Endothelial cell (in vitro differentiated cells): Measurements from ENCODE around the gene NOVA2. TPM values are rescaled to one million over a fixed set of nuclear protein-coding genes. Genes with fewer than 3 reads are reported as not detected.
A peak's percentile ranks its signal among the peaks of the same experiment; 100 is the strongest.

Source experiments
- DNase-seq: peaks from one replicate; pipeline ENCODE4 v3.0.0; 2021; ENCODE audit warnings: low spot score
- H3K27ac Mint-ChIP-seq: one replicate; pipeline ENCODE4 v1.8.0; 2021; ENCODE audit warnings: mixed read lengths, inconsistent platforms; ENCODE audit not compliant: unreplicated experiment
- H3K27me3 Mint-ChIP-seq: one replicate; pipeline ENCODE4 v1.8.0; 2021; ENCODE audit warnings: mild to moderate bottlenecking, moderate library complexity, mixed read lengths, inconsistent platforms; ENCODE audit not compliant: unreplicated experiment
- H3K36me3 Mint-ChIP-seq: one replicate; pipeline ENCODE4 v1.8.0; 2021; ENCODE audit warnings: mild to moderate bottlenecking, low read depth, mixed read lengths, inconsistent platforms; ENCODE audit not compliant: unreplicated experiment
- H3K4me1 Mint-ChIP-seq: one replicate; pipeline ENCODE4 v1.8.0; 2021; ENCODE audit warnings: mild to moderate bottlenecking, mixed read lengths, inconsistent platforms; ENCODE audit not compliant: unreplicated experiment
- H3K4me3 Mint-ChIP-seq: one replicate; pipeline ENCODE4 v1.8.0; 2021; ENCODE audit warnings: mild to moderate bottlenecking, mixed read lengths, inconsistent platforms; ENCODE audit not compliant: unreplicated experiment
- H3K9me3 Mint-ChIP-seq: one replicate; pipeline ENCODE4 v1.8.0; 2021; ENCODE audit warnings: mixed read lengths, inconsistent platforms; ENCODE audit not compliant: unreplicated experiment
- total RNA-seq: library from RNA; stranded (reverse); fragmentation: NEBNext Ultra II Directional; extraction: Animal tissue kit (Norgen Biotek cat#: 25700); gene quantifications from one replicate; pipeline ENCODE4 v1.2.1, GENCODE V29; 2021; ENCODE audit not compliant: unreplicated experiment
- TF ChIP-seq, protein P1 (sequence below): fragments of 200-600 bp; sonication (generic); IDR thresholded peaks from one replicate; pipeline ENCODE4 v1.5.0; 2021; ENCODE audit warnings: antibody characterized with exemption; ENCODE audit not compliant: unreplicated experiment

Gene NOVA2
- total RNA-seq, 1 donor from 2014 or later, result 86.0 TPM

DNA sequence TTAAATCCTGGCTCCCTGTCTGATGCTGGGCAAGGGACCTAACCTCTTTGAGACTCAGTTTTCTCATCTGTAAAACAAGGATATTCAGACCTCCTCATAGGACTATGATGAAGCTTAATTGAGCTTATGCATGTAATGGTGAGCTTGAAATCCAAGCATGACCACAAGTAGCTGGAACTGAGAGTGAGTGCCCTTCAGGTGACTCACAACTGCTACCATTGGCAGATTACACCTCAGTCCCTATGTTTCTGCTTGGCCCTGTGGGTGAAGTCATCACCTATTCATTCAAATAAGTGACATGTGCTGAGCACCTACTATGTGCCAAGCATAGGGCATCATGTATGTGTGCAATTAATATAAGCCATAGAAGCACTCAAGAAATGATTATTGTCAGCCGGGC is 25.7 kb downstream of the NOVA2 start:
- Mint-ChIP-seq H3K27ac (no peak overlapping the region), H3K9me3 (no peaks in the 10 kb centered on the region), H3K36me3 (peaks cover 50% of the 10 kb centered on the region), H3K27me3 (peaks cover 1% of the 10 kb centered on the region), H3K4me3 (no peak overlapping the region), H3K4me1 (peaks cover 4% of the 10 kb centered on the region)
- TF ChIP-seq, protein P1, sequence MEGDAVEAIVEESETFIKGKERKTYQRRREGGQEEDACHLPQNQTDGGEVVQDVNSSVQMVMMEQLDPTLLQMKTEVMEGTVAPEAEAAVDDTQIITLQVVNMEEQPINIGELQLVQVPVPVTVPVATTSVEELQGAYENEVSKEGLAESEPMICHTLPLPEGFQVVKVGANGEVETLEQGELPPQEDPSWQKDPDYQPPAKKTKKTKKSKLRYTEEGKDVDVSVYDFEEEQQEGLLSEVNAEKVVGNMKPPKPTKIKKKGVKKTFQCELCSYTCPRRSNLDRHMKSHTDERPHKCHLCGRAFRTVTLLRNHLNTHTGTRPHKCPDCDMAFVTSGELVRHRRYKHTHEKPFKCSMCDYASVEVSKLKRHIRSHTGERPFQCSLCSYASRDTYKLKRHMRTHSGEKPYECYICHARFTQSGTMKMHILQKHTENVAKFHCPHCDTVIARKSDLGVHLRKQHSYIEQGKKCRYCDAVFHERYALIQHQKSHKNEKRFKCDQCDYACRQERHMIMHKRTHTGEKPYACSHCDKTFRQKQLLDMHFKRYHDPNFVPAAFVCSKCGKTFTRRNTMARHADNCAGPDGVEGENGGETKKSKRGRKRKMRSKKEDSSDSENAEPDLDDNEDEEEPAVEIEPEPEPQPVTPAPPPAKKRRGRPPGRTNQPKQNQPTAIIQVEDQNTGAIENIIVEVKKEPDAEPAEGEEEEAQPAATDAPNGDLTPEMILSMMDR, result no peak
- no peak for DNase-seq

DNA sequence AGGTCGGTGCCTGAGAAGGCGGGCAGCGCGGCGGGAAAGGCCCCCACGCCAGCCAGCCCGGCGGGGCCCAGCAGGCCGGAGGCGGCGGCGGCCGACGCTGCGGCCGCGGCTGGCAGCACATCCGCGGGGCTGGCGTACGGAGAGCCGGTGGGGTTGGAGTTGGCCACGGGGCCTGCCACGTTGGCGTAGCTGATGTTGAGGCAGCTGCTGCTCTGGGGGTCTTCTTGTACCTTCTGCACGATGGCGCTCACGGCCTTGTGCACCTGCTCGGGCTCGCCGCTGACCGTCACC is 33.2 kb downstream of the NOVA2 start:
- no peak overlapping the region for H3K27ac Mint-ChIP-seq
- H3K27me3 Mint-ChIP-seq, result peaks cover 15% of the 10 kb centered on the region
- DNase-seq, result no peak
- peaks cover 31% of the 10 kb centered on the region for H3K4me1 Mint-ChIP-seq
- peaks cover 63% of the 10 kb centered on the region for H3K36me3 Mint-ChIP-seq
- TF ChIP-seq, protein P1, result no peak
- no peak overlapping the region for H3K4me3 Mint-ChIP-seq
- H3K9me3 Mint-ChIP-seq, result no peaks in the 10 kb centered on the region

DNA sequence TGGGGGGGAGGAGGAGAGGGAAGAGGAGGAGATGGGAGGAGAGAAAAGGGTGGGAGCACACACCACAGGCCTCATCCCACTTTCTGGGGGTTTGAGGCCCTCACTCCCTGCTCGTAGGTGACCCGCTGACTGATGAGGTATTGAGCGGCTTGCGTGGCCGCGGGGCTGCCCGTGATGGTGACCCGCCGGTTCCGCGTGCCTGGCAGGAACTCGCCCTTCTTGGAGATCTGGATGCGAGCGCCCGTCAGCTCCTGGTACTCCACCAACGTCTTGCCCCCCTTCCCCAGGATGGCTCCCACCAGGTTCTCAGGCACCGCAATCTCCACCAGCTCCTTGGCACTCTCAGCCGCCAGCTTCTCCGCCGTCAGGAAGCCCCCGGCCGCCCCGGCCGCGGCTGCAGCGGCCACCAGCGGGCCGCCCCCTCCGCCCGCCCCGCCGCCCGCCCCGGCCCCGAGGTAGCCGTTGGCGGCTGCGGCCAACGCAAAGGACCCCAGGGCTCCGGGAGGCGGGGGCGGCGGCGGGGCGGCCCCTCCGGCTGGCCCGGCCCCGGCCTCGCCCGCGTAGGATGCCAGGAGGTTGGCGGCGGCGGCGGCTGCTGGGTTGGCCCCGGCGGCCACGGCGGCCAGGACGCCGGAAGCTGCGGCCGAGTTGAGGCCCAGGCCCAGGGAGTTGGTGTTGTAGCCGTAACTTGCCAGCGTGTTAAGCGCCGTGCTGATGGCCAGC is 33.7 kb downstream of the NOVA2 start:
- peaks cover 35% of the 10 kb centered on the region for H3K4me1 Mint-ChIP-seq
- H3K27me3 Mint-ChIP-seq, result peaks cover 16% of the 10 kb centered on the region
- H3K27ac Mint-ChIP-seq, result no peak overlapping the region

DNA sequence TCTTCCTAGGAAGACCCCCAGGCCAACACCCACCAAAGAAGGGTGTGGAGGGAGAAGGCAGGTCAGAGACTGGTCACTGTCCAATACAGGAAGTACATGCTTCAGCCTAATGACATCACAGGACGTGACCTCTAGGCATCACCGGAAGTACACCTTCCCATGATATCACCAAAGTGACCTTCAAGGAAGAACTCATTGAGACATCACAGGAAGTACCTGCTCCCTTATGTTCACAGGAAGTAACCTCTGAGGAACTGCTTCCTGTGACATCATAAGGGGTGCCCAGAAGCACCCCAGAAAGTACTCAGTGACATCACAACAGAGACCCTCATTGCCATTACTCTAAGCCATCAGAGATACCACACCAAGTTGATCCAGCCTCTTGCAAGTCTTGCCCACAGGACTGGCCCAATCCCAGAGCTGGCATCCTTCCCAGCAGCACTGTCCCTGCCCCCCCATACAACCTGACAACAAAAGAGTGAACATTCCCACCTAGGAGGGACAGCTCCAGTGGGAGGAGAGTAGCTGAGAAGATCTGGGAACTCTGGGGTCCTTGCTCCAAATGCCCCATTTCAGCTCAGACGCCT is 34.8 kb downstream of the NOVA2 start:
- peak overlapping the region; percentile 74 for H3K4me3 Mint-ChIP-seq
- H3K9me3 Mint-ChIP-seq, result no peaks in the 10 kb centered on the region
- peaks cover 54% of the 10 kb centered on the region for H3K36me3 Mint-ChIP-seq
- peak overlapping the region; percentile 94 for H3K27ac Mint-ChIP-seq
- no peak for DNase-seq
- peaks cover 15% of the 10 kb centered on the region for H3K27me3 Mint-ChIP-seq
- TF ChIP-seq, protein P1, result no peak
- peaks cover 35% of the 10 kb centered on the region for H3K4me1 Mint-ChIP-seq

More for the DNA sequence above, 33.7 kb downstream of the NOVA2 start:
- no peak for DNase-seq
- Mint-ChIP-seq H3K4me3 (no peak overlapping the region), H3K9me3 (no peaks in the 10 kb centered on the region), H3K36me3 (peaks cover 63% of the 10 kb centered on the region)
- TF ChIP-seq, protein P1, result no peak

DNA sequence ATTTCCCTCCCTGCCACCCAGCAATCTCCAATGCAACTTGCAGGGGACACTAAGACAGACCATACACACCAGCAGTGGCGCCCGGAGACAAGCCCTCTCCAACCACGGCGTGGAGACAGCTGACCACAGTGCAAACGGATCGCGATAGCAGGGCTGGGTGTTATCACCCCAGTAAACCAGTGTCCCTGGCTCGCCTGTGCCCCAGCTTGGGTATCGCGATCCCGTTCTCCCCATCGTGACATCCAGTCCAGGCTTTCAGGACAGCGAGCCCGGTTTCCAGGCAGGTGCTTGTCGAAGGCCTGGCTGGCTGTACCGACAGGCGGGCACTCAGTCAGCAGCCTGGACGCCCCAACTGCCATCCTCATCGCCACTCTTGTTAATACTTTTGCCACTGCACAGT is 38.4 kb downstream of the NOVA2 start:
- peak overlapping the region; percentile 51 for H3K4me3 Mint-ChIP-seq
- DNase-seq, result no peak
- H3K27ac Mint-ChIP-seq, result peak overlapping the region; percentile 74
- TF ChIP-seq, protein P1, result no peak
- peaks cover 42% of the 10 kb centered on the region for H3K36me3 Mint-ChIP-seq
- peaks cover 13% of the 10 kb centered on the region for H3K27me3 Mint-ChIP-seq
- H3K4me1 Mint-ChIP-seq, result peaks cover 37% of the 10 kb centered on the region
- H3K9me3 Mint-ChIP-seq, result no peaks in the 10 kb centered on the region
